Activated CD8-positive, alpha-beta memory T cell treated with anti-CD3 and anti-CD28 coated beads for 24 hours (primary cell): ENCODE data around the gene KRTAP7-1.

ENCODE experiments used
- DNase-seq: peaks from one replicate; pipeline ENCODE4 v3.0.0-alpha.2; 2020

KRTAP7-1 gene, protein sequence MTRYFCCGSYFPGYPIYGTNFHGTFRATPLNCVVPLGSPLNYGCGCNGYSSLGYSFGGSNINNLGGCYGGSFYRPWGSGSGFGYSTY

DNA sequence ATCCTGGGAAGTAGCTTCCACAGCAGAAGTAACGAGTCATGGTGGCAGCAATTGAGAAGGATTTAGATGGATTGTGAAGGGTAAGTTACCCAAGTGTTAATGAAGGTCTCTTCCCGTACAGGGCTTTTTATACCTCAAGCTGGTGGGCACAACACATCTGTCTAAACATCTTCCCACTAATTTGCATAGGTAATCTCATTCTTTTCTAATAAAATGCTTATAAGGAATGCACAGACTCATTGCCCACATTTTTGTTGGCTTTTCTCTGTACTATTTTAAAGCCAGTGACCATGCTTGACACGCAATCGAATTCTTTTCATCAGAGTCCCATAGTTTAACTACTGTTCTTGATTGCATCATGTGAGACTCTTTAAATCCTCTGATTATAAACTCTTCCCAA is at the start of gene KRTAP7-1:
KRTAP7-1 (minus strand) TSS at position 101 of the 400 bp plus-strand sequence; CDS start at position 40, 61 bp downstream.
- DNase-seq = no peak

DNA sequence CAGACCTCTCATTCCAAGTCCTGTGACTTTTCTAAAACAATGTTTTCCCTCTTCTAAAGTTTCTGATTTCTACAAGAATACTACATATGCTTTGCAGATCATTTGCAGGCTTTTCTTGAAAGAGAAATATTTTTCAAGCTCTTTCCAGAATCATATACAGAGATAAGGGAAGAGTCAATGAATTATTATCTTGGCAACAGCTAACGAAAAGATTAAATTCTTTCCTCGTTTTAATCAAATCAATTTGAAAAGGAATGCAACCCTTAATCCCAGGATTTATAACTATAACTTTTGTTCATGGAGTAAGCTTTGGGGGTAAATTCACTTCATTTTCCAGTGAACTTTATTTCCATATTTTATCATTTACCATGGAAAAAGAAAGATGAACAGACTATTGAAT is 45.0 kb upstream of the KRTAP7-1 start:
- no peak for DNase-seq

DNA sequence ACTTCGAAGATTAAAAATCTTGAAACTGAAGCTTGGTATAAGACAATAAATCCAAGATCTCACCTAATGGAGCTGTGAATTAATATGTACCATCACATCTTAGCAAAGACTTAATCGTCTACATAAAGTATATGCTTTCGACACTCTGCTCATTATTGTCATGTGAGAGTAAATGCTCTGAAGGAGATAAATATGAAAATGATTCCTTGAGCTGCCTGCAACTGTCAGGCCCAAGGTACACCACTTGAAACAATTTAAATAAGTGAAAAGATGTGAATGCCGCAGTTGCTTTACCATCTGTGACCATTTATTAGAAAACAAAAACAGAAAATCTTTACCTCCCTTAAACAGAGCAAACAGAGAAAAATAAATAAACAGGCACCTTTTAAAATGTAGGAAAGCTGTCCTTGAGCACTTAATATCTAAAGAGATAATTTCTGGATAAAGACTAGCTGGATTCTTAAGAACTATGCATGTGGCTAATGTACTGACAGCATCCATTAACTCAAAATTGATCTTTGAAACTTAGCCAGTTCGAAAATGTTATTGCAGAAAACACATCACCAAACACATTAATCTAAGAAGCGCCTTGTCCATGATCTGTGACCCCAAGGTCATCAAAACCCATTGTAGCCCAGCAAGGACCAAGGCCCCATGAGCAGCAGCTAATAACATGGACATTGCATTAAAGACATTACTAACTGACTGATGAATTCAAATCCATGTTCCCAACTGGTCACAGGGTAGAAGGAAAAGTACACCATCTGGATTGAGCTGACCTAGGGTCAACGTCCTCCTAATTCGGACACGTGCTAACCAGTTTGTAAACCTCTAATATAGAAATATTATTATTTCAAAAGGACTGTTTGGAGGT is 18.3 kb upstream of the KRTAP7-1 start:
- no peak for DNase-seq

DNA sequence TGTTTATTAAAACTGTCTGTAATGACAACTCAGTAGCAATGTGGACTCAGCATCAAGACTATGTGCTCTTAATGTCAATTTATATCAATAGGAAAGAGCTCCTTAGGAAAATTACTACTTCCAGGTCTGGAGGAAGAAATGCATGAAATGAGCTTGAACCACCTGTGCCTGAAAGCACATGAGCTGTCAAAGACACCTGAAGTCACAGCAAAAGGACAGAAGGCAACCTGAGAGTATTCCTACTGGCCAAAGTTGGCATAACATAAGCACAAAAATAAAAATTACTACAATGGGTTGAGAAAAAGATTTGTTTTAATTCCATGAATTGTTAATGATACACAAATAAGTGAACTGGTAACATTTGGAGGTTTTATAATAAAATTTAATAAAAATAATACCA is 13.4 kb upstream of the KRTAP7-1 start:
- no peak for DNase-seq

DNA sequence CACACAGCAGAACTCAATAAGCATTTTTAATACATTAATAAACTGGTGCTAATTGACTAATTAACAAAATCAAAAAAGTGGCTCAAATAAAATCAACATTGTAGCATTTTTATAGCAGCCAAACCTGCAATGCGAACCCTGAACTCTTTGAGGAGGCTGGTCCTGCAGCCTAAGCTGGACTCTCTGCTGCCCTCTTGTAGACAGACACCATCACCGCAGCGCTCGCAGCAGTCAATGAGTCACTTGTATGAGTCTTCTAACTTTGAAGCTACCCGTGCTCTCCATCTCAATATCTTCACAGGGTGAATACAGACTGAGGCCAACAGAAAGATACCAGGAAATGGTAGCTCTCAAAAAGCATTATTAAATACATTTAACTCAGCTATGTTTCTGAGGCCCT is 9.7 kb upstream of the KRTAP7-1 start:
- no peak for DNase-seq

DNA sequence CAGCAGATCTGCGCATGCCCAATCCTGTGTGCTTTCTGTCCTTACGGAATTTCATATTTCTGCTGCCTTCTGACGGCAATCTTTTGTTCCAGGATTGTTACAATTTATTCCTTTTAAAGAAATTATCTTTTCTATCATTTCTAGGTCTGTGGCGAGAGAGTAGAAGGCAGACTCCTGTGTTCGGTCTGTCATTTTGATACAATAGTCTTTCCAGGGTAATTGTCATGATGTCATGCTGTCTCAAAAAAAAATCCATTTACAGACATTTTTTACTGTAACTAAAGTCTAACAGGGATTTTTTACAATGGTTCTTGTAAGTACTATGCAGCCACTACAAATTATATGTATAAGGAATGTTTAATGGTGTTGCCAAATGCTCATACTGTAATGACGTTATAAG is 9.0 kb upstream of the KRTAP7-1 start:
- DNase-seq = no peak

DNA sequence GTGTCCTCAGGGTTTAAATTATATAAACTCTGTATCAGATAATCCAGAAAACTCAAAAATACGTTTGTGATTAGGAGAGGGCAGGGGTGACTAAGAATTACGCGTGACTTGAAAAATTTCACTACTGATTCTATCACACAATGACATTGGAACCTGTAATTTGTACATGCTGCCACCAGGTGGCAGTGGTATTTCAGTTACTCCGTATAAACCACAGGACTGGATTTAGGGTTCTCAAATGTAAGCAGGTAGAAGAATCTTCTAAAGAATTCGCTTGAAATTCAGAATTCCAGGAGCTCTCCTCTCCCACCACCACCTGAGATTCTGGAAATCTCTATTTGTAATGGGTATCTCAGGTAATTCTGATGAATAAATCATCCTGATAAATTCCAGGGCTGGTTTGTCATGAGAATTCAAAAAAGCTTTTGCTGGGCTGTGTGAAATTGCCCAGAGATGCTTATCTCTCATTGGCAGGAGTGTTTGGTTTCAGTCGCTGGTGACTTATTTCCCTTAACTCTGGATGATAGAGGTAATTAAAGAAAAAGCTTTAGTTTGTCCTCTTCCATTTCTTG is 1.7 kb upstream of the KRTAP7-1 start:
- no peak for DNase-seq

DNA sequence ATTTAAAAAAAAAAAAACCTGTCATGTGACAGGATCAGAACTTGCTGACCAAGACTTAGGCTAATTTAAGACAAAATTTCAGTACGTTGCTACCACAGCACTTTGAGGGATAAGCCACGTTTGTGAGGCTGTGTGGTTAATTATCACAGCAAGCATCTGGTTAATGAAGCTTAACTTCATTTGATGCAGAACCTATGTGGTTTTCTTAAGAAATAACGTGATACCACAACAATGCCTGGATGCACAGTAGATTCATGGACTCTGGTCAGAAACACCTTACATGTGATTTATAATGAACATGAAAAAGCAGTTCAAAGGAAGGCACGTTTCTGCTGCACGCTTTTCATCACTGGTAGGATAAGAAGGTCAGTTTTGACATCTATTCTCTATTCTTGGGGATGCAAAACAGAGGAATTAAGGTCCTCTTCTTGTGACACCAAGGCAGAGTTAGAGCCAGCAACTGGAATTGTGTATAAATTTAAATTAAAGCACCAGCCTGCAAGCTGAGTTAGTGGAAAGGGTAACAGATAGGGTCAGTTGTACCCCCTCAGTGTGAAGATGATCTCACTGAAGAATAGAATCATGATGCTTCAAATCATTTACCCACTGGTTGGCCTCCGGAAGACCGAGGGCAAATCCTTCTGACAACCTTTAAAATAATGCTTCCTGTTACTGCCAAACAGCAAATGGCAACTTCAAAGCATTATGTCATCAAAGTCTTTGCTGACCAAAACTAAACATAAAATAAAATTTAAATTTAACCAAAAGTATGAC is 10.5 kb downstream of the KRTAP7-1 start:
- no peak for DNase-seq

DNA sequence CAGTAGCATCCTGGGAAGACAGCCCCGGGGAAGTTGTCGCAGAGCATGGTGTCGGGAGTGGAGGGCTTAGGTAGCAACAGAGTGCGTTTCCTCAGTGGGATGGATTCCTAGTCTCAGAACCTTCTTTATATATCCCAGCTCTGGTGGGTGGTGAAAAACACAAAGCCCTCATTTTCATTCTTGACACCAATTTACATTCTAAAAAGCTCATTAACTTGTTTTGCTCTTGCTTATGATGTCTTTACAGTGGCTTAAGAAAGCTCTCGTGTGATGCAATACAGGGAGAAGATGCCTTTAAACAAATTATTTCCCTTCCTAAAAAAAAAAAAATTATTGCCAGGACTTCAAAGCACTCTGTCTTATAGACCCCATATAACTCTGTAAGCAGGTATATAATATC is 16.4 kb downstream of the KRTAP7-1 start, which contains the start of gene KRTAP8-1:
KRTAP8-1 (minus strand) TSS at position 101 of the 400 bp plus-strand sequence; CDS start at position 47, 54 bp downstream.
- no peak for DNase-seq

DNA sequence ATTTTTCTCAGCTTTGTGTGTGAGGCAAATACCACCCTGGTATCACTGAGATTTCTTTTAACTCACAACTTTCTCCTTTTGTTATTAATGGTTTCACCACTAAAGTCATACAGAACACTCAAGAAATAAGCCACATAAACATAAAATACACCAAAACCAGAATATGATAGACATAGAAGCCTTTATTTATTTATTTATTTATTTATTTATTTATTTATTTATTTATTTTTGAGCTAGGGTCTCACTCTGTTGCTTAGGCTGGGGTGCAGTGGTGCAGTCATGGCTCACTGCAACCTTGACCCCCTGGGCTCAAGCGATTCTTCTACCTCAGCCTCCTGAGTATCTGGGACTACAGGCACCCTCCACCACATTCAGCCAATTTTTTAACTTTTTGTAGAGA is 29.0 kb downstream of the KRTAP7-1 start:
- DNase-seq = no peak

DNA sequence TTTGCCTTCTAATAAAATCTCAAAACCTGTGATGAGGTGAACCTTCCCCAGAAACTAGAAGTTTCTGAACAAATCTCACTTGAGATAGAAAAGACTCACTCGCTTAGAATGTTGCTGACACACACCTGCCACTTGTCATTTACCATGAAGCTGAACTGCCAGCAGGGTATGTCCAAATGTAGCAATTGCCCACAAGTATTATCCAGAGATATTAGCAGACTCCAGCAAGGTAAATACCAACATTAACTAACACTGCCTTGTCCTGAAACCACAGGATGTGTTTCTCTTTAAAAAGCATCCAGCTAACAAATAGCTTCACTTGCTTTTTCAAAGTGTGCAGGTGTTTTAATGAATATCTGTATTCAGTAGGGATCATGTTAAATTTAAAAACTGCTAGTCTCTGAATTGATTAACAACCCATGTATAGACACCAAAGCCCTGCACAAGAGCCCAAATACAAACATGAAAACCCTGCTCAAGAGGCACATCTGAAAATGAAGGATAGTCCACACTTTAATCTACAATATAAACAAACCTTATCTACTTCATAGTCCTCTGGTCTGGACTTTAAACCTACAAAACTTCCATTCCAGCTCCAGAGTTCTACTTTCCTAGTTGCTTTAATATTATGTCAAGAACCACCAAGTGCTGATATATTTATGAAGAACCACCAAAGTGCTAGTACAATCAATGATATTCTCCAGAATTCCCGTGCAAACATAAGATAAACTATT is 35.8 kb downstream of the KRTAP7-1 start:
- DNase-seq = no peak

DNA sequence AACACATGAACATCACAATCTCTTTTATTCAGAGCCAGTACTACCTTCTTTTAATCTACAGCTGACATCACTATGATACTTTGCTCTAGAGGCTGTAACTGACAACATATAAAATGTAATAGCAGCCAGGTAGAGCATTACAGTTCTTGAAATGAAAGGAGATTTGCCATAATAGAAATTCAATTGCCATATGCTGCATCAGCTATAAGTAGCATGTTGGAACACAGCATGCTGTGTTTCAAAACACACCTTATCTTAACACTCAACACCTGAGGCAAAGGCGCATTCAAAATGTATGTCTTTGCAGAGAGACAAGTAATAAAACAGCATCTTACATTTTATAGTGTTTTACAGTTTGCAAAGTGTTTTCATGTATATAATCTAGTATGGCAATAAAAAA is 50.3 kb downstream of the KRTAP7-1 start:
- no peak for DNase-seq
